Epithelial cell of esophagus (primary cell): Measurements from ENCODE around the gene IRGQ.
"Not testable (repeated sequence)": the region's sequence is repeated elsewhere in the genome, so short reads cannot be mapped to it uniquely, and the experiment has no call there.

ENCODE experiments used
- DNase-seq: peaks from one replicate; pipeline ENCODE4 v3.0.0; 2010; ENCODE audit warnings: low read depth
- H3K4me3 ChIP-seq: 2 replicates; pipeline ENCODE4 v1.5.1; 2011; ENCODE audit warnings: mild to moderate bottlenecking, low read length, control low read depth
- CTCF ChIP-seq: IDR thresholded peaks from 2 replicates; pipeline ENCODE4 v1.5.1; 2011; ENCODE audit warnings: low read depth, mild to moderate bottlenecking, low read length, control low read depth, inconsistent platforms; ENCODE audit not compliant: insufficient read depth; ENCODE audit errors: missing control alignments

The IRGQ gene

GRCh38 chr19:43592800-43593350, 3.1 kb downstream of the IRGQ start:
- DNase-seq, result no peak
- no peak overlapping the region for H3K4me3 ChIP-seq
- TF ChIP-seq CTCF, result no peak

DNA sequence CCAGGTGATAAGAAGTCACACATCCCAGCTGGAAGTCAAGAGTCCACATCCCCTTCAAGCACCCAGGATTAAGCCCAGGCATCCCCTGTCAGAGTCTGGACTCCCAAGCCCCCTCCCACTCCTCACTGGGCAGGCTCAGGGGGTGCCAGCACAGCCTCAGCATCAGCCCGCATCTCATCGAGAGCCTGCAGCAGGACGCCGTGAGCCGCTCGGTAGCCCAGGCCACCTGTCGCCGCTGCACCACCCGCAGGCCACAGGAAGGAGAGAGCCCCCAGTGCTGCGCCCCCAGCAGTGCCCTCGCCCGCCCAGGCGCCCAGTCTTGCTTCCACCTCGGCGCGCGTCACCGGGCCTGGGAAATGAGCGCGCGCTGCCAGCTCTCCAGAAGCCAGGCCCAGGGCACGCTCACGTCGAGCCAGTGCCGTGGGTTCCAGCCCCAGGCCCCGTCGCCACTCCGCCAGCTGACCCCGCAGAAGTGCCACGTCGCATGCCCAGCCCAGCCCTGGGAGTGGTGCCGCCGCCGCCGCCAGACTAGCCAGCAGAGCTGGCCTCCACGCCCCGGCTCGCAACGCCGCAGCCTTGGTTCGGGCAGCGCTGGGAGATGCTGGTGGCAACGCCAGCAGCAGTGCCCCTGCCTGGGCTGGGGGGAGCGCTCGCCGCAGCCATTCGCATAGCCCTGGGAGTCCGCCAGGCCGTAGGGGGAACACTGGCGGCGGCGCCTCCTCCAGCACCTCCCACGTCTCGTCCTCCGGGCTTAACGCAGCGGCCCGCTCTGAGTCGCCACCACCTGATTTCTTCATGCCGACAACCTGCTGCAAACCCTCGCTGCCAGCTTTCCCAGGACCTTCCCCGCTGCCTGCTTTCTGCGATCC, 3.8 kb downstream of the IRGQ start:
- no peak for TF ChIP-seq CTCF
- DNase-seq, result no peak
- H3K4me3 ChIP-seq, result no peak overlapping the region

- no peak for TF ChIP-seq CTCF
- H3K4me3 ChIP-seq, result no peak overlapping the region
- no peak for DNase-seq
Measured at GRCh38 chr19:43589678-43590077, 6.3 kb downstream of the IRGQ start.

- no peak for DNase-seq
- H3K4me3 ChIP-seq, result no peak overlapping the region
- TF ChIP-seq CTCF, result no peak
Measured at GRCh38 chr19:43589277-43589676, 6.7 kb downstream of the IRGQ start.

DNA sequence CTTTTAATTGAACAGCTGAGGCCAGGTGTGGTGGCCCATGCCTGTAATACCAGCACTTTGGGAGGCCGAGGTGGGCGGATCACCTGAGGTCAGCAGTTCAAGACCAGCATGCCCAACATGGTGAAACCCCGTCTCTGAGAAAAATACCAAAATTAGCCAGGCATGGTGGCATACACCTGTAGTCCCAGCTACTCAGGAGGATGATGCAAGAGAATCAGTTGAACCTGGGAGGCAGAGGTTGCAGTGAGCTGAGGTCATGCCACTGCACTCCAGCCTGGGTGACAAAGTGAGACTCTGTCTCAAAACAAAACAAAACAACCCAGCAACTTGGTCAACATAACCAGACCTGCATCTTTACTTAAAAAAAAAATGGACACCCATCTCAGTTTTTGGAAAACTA, 8.9 kb downstream of the IRGQ start:
- DNase-seq, H3K4me3 ChIP-seq: not testable (repeated sequence)

DNA sequence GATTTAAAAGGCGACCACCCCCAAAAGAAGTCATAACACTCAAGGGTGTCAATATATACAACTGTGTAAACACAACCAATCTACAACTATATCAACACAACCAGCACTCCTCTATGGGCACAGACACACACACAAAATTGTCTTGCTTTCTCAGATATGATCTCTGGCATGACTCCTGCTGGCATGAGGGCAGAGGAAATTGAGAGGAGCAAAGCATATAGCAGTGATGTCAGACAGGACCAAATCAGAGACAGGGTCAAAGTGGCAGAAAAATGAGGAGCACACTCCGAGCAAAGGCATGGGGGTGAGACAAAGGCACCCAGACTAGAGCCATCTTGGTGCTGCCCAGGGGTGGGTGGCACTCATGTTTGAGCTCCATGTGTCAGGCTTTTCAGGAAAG, 9.6 kb downstream of the IRGQ start:
- H3K4me3 ChIP-seq, result no peak overlapping the region
- no peak for TF ChIP-seq CTCF
- DNase-seq, result no peak

DNA sequence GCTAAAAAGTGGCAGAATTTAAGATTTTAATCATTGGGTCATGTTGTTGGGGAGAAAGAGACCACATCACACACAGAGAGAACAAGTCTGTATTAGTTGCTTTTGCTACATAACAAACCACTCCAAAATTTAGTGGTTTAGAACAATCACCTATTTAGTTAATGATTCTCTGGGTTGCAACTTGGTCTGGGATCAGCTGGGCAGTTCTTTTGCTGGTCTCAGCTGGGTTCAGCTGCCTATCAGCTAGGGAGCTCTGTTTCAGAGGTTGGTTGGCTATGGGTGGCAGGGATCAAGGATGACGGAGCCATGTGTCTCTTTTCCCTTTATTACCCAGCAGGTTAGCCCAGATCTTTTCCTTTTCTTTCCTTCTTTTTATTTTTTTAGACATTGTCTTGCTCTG, 11.4 kb downstream of the IRGQ start:
- no peak for TF ChIP-seq CTCF
- DNase-seq, result no peak
- no peak overlapping the region for H3K4me3 ChIP-seq
